ENCODE data around the gene GEN1. TPM values are rescaled to one million over a fixed set of nuclear protein-coding genes. Genes with fewer than 3 reads are reported as not detected.

The GEN1 gene
- total RNA-seq, 1 experiment from 2014 or later, result 29.6 TPM

- no peaks in the 10 kb centered on the region for H3K36me3 Mint-ChIP-seq (ENCODE audit: insufficient read depth, unreplicated experiment)
- H3K4me1 Mint-ChIP-seq (ENCODE audit: low read depth, unreplicated experiment), result no peaks in the 10 kb centered on the region
- H3K27ac Mint-ChIP-seq (ENCODE audit: unreplicated experiment), result no peak overlapping the region
- CTCF ChIA-PET, result no interaction called here
- BruUV-seq (replicated peaks), result no TSS peak
- DNase-seq, result no peak
- TF ChIP-seq CTCF (IDR thresholded peaks at IDR 0.05; ENCODE audit: unreplicated experiment), result no peak
- H3K4me3 Mint-ChIP-seq (ENCODE audit: low read depth, unreplicated experiment), result no peak overlapping the region
- no peaks in the 10 kb centered on the region for H3K9me3 Mint-ChIP-seq (ENCODE audit: low read depth, unreplicated experiment)
- intact Hi-C loops (cut with micrococcal nuclease; ENCODE audit: unreplicated experiment), result no loop called here
- H3K27me3 Mint-ChIP-seq (ENCODE audit: unreplicated experiment), result peaks cover 2% of the 10 kb centered on the region
These were observed 46.9 kb downstream of the GEN1 start for GRCh38 chr2:17800693-17801458.

- no peaks in the 10 kb centered on the region for H3K9me3 Mint-ChIP-seq (ENCODE audit: low read depth, unreplicated experiment)
- no peak overlapping the region for H3K4me3 Mint-ChIP-seq (ENCODE audit: low read depth, unreplicated experiment)
- CTCF ChIA-PET, result interaction anchor here (1.0 kb wide), 1 partner anchor 12 kb away, joined by 3 read pairs; no protein-coding TSS in a partner anchor
- no peaks in the 10 kb centered on the region for H3K4me1 Mint-ChIP-seq (ENCODE audit: low read depth, unreplicated experiment)
- peaks cover 8% of the 10 kb centered on the region for H3K27me3 Mint-ChIP-seq (ENCODE audit: unreplicated experiment)
- H3K27ac Mint-ChIP-seq (ENCODE audit: unreplicated experiment), result no peak overlapping the region
- no TSS peak for BruUV-seq (replicated peaks)
- intact Hi-C loops (cut with micrococcal nuclease; ENCODE audit: unreplicated experiment), result no loop called here
- DNase-seq, result no peak
- H3K36me3 Mint-ChIP-seq (ENCODE audit: insufficient read depth, unreplicated experiment), result no peaks in the 10 kb centered on the region
- TF ChIP-seq CTCF (IDR thresholded peaks at IDR 0.05; ENCODE audit: unreplicated experiment), result no peak
These were observed 49.6 kb downstream of the GEN1 start for GRCh38 chr2:17803497-17803896.

GRCh38 chr2:17804358-17804757 is 50.4 kb downstream of the GEN1 start:
- CTCF ChIA-PET, result no interaction called here
- BruUV-seq (replicated peaks), result no TSS peak
- no peak overlapping the region for H3K27ac Mint-ChIP-seq (ENCODE audit: unreplicated experiment)

GRCh38 chr2:17805166-17805565 is 51.2 kb downstream of the GEN1 start:
- DNase-seq, result no peak
- no peaks in the 10 kb centered on the region for H3K9me3 Mint-ChIP-seq (ENCODE audit: low read depth, unreplicated experiment)
- TF ChIP-seq CTCF (IDR thresholded peaks at IDR 0.05; ENCODE audit: unreplicated experiment), result no peak
- CTCF ChIA-PET, result interaction anchor here (0.7 kb wide), 1 partner anchor 92 kb away, joined by 7 read pairs; no protein-coding TSS in a partner anchor
- H3K36me3 Mint-ChIP-seq (ENCODE audit: insufficient read depth, unreplicated experiment), result no peaks in the 10 kb centered on the region
- peaks cover 8% of the 10 kb centered on the region for H3K27me3 Mint-ChIP-seq (ENCODE audit: unreplicated experiment)
- H3K4me1 Mint-ChIP-seq (ENCODE audit: low read depth, unreplicated experiment), result no peaks in the 10 kb centered on the region
- BruUV-seq (replicated peaks), result no TSS peak
- H3K4me3 Mint-ChIP-seq (ENCODE audit: low read depth, unreplicated experiment), result no peak overlapping the region
- intact Hi-C loops (cut with micrococcal nuclease; ENCODE audit: unreplicated experiment), result no loop called here
- no peak overlapping the region for H3K27ac Mint-ChIP-seq (ENCODE audit: unreplicated experiment)

More at GRCh38 chr2:17804358-17804757, 50.4 kb downstream of the GEN1 start:
- DNase-seq, result no peak
- peaks cover 8% of the 10 kb centered on the region for H3K27me3 Mint-ChIP-seq (ENCODE audit: unreplicated experiment)
- no peaks in the 10 kb centered on the region for H3K4me1 Mint-ChIP-seq (ENCODE audit: low read depth, unreplicated experiment)
- H3K9me3 Mint-ChIP-seq (ENCODE audit: low read depth, unreplicated experiment), result no peaks in the 10 kb centered on the region
- no peaks in the 10 kb centered on the region for H3K36me3 Mint-ChIP-seq (ENCODE audit: insufficient read depth, unreplicated experiment)
- intact Hi-C loops (cut with micrococcal nuclease; ENCODE audit: unreplicated experiment), result no loop called here
- TF ChIP-seq CTCF (IDR thresholded peaks at IDR 0.05; ENCODE audit: unreplicated experiment), result no peak
- H3K4me3 Mint-ChIP-seq (ENCODE audit: low read depth, unreplicated experiment), result no peak overlapping the region

Data from Calu3 (cell line).